GM12872 (cell line): Measurements from ENCODE around the gene FCN1.

ENCODE experiments used
- TF ChIP-seq, protein P1 (sequence below): IDR thresholded peaks from 3 replicates; pipeline ENCODE4 v1.5.1; 2011; ENCODE audit warnings: low read depth, mild to moderate bottlenecking, low read length, moderate library complexity; ENCODE audit not compliant: insufficient read depth

The FCN1 gene

GRCh38 chr9:134914501-134914834 lies 3.2 kb downstream of the FCN1 start:
- TF ChIP-seq, protein P1, sequence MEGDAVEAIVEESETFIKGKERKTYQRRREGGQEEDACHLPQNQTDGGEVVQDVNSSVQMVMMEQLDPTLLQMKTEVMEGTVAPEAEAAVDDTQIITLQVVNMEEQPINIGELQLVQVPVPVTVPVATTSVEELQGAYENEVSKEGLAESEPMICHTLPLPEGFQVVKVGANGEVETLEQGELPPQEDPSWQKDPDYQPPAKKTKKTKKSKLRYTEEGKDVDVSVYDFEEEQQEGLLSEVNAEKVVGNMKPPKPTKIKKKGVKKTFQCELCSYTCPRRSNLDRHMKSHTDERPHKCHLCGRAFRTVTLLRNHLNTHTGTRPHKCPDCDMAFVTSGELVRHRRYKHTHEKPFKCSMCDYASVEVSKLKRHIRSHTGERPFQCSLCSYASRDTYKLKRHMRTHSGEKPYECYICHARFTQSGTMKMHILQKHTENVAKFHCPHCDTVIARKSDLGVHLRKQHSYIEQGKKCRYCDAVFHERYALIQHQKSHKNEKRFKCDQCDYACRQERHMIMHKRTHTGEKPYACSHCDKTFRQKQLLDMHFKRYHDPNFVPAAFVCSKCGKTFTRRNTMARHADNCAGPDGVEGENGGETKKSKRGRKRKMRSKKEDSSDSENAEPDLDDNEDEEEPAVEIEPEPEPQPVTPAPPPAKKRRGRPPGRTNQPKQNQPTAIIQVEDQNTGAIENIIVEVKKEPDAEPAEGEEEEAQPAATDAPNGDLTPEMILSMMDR, result no peak

- TF ChIP-seq, protein P1, result no peak
These were observed 3.8 kb downstream of the FCN1 start for GRCh38 chr9:134913713-134914500.

DNA sequence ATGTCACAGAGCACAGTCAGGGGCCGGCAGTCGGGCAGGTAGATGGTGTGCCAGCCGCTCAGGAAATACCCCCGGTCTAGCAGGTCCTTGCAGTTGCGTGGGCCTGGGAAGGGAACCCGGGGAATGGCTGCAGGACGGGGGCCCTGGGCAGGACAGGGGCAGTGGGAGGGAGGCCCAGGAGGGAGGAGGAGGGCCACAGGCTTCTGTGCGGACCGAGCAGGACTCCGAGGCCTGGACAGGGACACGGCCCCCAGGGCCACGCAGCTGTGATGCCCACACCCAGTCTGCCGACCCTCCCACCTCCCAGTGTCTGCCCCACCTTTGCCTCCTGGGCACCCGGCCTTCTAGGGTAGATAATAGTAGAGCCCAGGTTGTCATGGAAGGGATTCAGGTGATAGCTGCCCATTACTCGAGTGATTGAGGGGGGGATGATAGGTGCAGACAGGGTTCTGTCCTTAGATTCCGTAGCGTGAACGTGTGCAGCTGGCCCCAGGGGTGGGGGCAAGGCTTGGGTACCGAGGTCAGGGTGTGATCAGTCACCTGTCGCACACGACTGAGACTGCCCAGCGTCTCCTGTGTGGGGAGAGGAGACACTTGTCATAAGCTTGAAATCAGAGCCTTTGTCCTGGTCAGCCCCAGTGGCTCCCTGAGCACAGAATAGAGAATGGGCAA lies 4.5 kb downstream of the FCN1 start:
- TF ChIP-seq, protein P1, result no peak

DNA sequence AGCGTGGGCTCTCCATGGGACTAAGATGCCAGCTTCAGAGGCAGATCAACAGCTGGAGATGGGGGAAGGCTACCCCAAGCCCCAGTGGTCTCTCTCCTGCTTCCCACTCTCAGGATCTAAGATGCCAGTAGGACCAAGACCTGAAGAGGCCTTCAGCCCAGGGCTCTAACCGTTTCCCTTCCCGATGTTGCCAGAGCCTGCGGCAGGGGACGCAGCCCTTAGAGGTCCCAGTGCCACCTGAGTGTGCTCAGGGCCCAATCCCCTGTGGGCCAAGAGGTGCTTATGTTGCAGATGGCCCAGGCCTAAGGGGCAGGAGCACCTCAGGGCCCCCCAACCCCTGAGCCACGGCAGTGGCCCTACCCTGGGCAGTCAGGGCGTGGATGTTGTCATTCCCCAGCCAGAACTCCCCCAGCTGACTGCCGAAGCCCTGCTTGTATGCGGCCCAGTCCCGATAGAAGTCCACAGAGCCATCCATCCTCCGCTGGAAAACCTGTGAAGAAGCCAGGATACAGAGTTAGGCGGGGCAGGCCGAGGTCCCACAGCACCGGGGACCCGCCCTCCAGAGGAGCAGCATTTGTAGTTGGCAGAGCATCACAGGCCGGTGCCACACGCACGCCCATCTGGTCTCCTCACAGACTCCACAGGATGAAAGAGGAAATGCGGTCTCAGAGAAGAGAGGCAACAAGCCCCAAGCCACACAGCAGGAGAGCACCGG lies 5.4 kb downstream of the FCN1 start:
- TF ChIP-seq, protein P1, result no peak

DNA sequence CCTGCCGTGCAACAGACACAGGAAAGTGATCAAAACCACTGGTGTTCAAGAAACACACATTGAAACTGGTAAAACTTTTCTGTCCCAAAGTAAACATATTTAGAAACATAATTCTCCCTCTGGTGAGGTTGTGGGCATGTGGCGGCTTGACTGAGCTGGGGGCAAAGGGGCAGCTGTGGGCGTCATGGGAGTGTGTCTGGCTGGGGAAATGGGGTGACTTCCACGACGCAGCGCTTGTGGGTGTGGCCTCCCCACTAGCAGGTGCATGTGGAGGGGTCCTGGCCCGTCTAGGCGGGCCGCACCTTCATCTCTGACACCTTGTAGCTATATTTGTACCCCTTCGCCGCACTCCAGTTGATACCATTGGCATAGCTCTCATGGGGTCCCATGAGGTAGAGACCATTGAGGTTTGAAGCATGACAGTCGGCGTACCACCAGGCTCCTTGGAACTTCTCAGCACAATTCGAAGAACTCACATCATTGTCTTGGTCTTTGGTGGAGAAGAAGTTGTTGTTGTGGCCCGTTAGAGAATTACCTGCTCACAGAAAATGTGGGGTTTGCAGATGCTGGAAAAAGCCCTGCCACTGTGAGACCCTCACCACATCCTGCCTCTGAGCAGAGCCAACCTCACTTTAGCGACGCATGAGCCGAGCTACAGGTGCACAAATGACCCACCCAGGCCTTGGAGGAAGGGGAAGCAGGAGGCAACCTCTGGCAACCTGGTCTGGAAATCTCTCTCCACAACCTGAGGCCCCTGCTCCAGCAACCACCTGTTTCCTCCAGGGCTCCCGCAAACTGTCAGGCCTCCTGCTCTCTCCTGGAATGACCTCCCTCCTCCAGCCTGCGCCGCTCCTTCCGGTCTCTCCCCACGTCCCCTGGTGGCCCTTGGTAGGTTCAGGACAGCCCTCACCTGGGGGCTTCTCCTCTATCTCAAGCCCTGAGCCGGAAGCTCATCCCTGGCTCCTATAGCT lies 7.9 kb downstream of the FCN1 start:
- TF ChIP-seq, protein P1, result no peak

DNA sequence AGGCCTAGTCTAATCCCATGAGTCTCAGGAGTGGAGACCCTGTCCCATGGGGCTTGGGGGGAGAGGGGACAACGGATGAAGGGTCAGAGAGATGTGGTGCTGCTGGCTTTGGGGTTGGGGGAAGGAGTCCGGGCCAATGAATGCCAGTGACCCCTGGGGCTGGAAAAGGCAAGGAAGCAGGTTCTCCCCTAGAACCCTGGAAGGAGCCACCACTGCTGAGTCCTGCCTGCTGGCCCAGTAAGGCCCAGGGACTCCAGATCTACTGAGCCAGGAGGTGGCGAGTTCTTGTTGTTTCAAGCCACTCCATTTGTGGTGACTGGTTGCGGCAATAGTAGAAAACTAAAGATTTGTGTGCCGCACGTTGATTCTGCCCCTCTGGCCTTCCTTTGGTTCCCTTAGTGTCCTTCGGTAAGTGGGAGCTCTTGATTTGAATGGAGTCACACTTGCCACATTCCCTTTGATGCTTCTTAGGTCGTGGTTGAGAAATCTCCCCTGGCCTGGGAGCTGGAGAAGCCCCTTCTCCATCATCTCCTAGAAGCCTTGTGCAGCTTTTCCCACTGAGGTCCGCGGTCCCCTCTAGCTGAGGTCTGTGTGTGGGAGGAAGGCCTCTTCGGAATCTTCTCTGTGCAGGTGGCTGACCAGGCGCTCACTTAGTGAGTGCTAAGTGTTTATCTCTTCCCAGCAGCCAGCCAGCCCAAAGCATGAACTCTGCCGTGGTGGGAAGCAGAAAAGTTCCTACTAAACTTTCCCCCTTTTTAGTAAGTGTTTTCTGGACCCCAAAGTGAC lies 9.0 kb downstream of the FCN1 start:
- TF ChIP-seq, protein P1, result no peak
